HG02571 (cell line): ENCODE data around the gene FAM50A.
"Not testable (repeated sequence)": the region's sequence is repeated elsewhere in the genome, so short reads cannot be mapped to it uniquely, and the experiment has no call there.

Experiments
- ATAC-seq: cut with Tn5 transposase; IDR thresholded peaks from one replicate; pipeline ENCODE4 v1.9.1; 2021; ENCODE audit warnings: mild to moderate bottlenecking, moderate library complexity; ENCODE audit not compliant: unreplicated experiment

FAM50A gene

GRCh38 chrX:154481911-154482601, 38.1 kb downstream of the FAM50A start:
- no peak for ATAC-seq

GRCh38 chrX:154482786-154483185, 38.8 kb downstream of the FAM50A start:
- no peak for ATAC-seq

- ATAC-seq: no peak
Observed at GRCh38 chrX:154483325-154483724, 39.4 kb downstream of the FAM50A start.

- no peak for ATAC-seq
Observed at GRCh38 chrX:154484255-154485149, 40.6 kb downstream of the FAM50A start.

- no peak for ATAC-seq
Observed at GRCh38 chrX:154485150-154486051, 41.5 kb downstream of the FAM50A start.

- ATAC-seq: no peak
Observed at GRCh38 chrX:154486052-154486395, 42.1 kb downstream of the FAM50A start.

- ATAC-seq: no peak
Observed at GRCh38 chrX:154486396-154487207, 42.7 kb downstream of the FAM50A start, which contains the start of gene UBL4A. TSS of gene UBL4A (minus strand) at chrX:154486615. CDS start at chrX:154486584, 31 bp downstream.

- no peak for ATAC-seq
Observed at GRCh38 chrX:154487518-154488290, 43.8 kb downstream of the FAM50A start.

GRCh38 chrX:154488336-154489075, 44.6 kb downstream of the FAM50A start:
- ATAC-seq: no peak

GRCh38 chrX:154489182-154489581, 45.2 kb downstream of the FAM50A start:
- ATAC-seq: no peak

GRCh38 chrX:154490021-154490413, 46.1 kb downstream of the FAM50A start:
- ATAC-seq: peak; percentile 6

- ATAC-seq: peak; percentile 68
Observed at GRCh38 chrX:154490414-154491083, 46.6 kb downstream of the FAM50A start, which contains the start of gene SLC10A3. TSS of gene SLC10A3 (minus strand) at chrX:154490629. CDS start at chrX:154488940, 1,689 bp downstream.

GRCh38 chrX:154494715-154495114, 50.8 kb downstream of the FAM50A start:
- ATAC-seq: no peak

- no peak for ATAC-seq
Observed at GRCh38 chrX:154495472-154495922, 51.6 kb downstream of the FAM50A start.

GRCh38 chrX:154496591-154497137, 52.7 kb downstream of the FAM50A start:
- not testable (repeated sequence) for ATAC-seq
